22Rv1 (cell line): ENCODE results near the gene TP73.

ENCODE experiments used
- CTCF ChIP-seq: fragments of 450-650 bp; IDR thresholded peaks from 2 replicates; pipeline ENCODE4 v1.5.1; 2017; ENCODE audit warnings: mild to moderate bottlenecking
- ZFX ChIP-seq: fragments of 450-650 bp; IDR thresholded peaks from 2 replicates; pipeline ENCODE4 v1.6.1; 2017; ENCODE audit warnings: antibody characterized with exemption, borderline replicate concordance

GRCh38 chr1:3733883-3734589 is 81.7 kb downstream of the TP73 start:
- no peak for TF ChIP-seq CTCF
- TF ChIP-seq ZFX: no peak
